ENCODE measurements around the gene SLC15A4. TPM values are rescaled to one million over a fixed set of nuclear protein-coding genes. Genes with fewer than 3 reads are reported as not detected.
"Not testable (repeated sequence)": the region's sequence is repeated elsewhere in the genome, so short reads cannot be mapped to it uniquely, and the experiment has no call there.

The SLC15A4 gene
- polyA plus RNA-seq, 2 donors = 7.3 to 9.4 TPM

- H3K4me3 ChIP-seq (ENCODE audit: low read depth in 1 of 2, low read length in 2 of 2); H3K9me3 ChIP-seq (ENCODE audit: control insufficient read depth in 2 of 2, insufficient read depth in 1 of 2, low read depth in 1 of 2, low read length in 1 of 2); H3K36me3 ChIP-seq (ENCODE audit: control insufficient read depth in 2 of 2, insufficient read depth in 2 of 2, low read length in 1 of 2); H3K27me3 ChIP-seq (ENCODE audit: control insufficient read depth in 1 of 2, insufficient read depth in 2 of 2, low read length in 2 of 2); H3K4me1 ChIP-seq (ENCODE audit: control insufficient read depth in 2 of 2, insufficient read depth in 2 of 2, low read length in 1 of 2); H3K27ac ChIP-seq (ENCODE audit: low read depth in 2 of 2, low read length in 1 of 2): not testable (repeated sequence)
- WGBS, 2 donors = 92% methylated on average over 21 to 27 of the region's 27 CpGs
Measured at GRCh38 chr12:128846671-128847070, 22.9 kb upstream of the SLC15A4 start.

- WGBS, 2 donors = 71 to 72% methylated on average over 11 of the region's 11 CpGs
- no peaks in the 10 kb centered on the region for H3K36me3 ChIP-seq (ENCODE audit: control insufficient read depth in 2 of 2, insufficient read depth in 2 of 2, low read length in 1 of 2)
Measured at GRCh38 chr12:128844031-128844635, 20.4 kb upstream of the SLC15A4 start.

GRCh38 chr12:128843538-128843937, 19.8 kb upstream of the SLC15A4 start:
- H3K9me3 ChIP-seq (ENCODE audit: control insufficient read depth in 2 of 2, insufficient read depth in 1 of 2, low read depth in 1 of 2, low read length in 1 of 2) = no peaks in the 10 kb centered on the region
- H3K4me1 ChIP-seq (ENCODE audit: control insufficient read depth in 2 of 2, insufficient read depth in 2 of 2, low read length in 1 of 2) = no peaks in the 10 kb centered on the region
- H3K27ac ChIP-seq (ENCODE audit: low read depth in 2 of 2, low read length in 1 of 2) = no peak overlapping the region
- 85 to 86% methylated on average over 4 of the region's 4 CpGs for WGBS, 2 donors
- no peaks in the 10 kb centered on the region for H3K36me3 ChIP-seq (ENCODE audit: control insufficient read depth in 2 of 2, insufficient read depth in 2 of 2, low read length in 1 of 2)
- no peaks in the 10 kb centered on the region for H3K27me3 ChIP-seq (ENCODE audit: control insufficient read depth in 1 of 2, insufficient read depth in 2 of 2, low read length in 2 of 2)
- no peak overlapping the region for H3K4me3 ChIP-seq (ENCODE audit: low read depth in 1 of 2, low read length in 2 of 2)

More at GRCh38 chr12:128844031-128844635, 20.4 kb upstream of the SLC15A4 start:
- no peaks in the 10 kb centered on the region for H3K27me3 ChIP-seq (ENCODE audit: control insufficient read depth in 1 of 2, insufficient read depth in 2 of 2, low read length in 2 of 2)
- no peaks in the 10 kb centered on the region for H3K9me3 ChIP-seq (ENCODE audit: control insufficient read depth in 2 of 2, insufficient read depth in 1 of 2, low read depth in 1 of 2, low read length in 1 of 2)
- H3K4me1 ChIP-seq (ENCODE audit: control insufficient read depth in 2 of 2, insufficient read depth in 2 of 2, low read length in 1 of 2) = no peaks in the 10 kb centered on the region
- no peak overlapping the region for H3K27ac ChIP-seq (ENCODE audit: low read depth in 2 of 2, low read length in 1 of 2)
- H3K4me3 ChIP-seq (ENCODE audit: low read depth in 1 of 2, low read length in 2 of 2) = no peak overlapping the region

GRCh38 chr12:128842579-128842978, 18.8 kb upstream of the SLC15A4 start:
- H3K4me1 ChIP-seq (ENCODE audit: control insufficient read depth in 2 of 2, insufficient read depth in 2 of 2, low read length in 1 of 2) = no peaks in the 10 kb centered on the region
- H3K27ac ChIP-seq (ENCODE audit: low read depth in 2 of 2, low read length in 1 of 2) = no peak overlapping the region
- no peak overlapping the region for H3K4me3 ChIP-seq (ENCODE audit: low read depth in 1 of 2, low read length in 2 of 2)
- no peaks in the 10 kb centered on the region for H3K36me3 ChIP-seq (ENCODE audit: control insufficient read depth in 2 of 2, insufficient read depth in 2 of 2, low read length in 1 of 2)
- H3K9me3 ChIP-seq (ENCODE audit: control insufficient read depth in 2 of 2, insufficient read depth in 1 of 2, low read depth in 1 of 2, low read length in 1 of 2) = no peaks in the 10 kb centered on the region
- no peaks in the 10 kb centered on the region for H3K27me3 ChIP-seq (ENCODE audit: control insufficient read depth in 1 of 2, insufficient read depth in 2 of 2, low read length in 2 of 2)
- 91 to 92% methylated on average over 11 of the region's 11 CpGs for WGBS, 2 donors

GRCh38 chr12:128840862-128841468, 17.2 kb upstream of the SLC15A4 start:
- Histone ChIP-seq H3K27me3 (ENCODE audit: control insufficient read depth in 1 of 2, insufficient read depth in 2 of 2, low read length in 2 of 2) (no peaks in the 10 kb centered on the region), H3K4me1 (ENCODE audit: control insufficient read depth in 2 of 2, insufficient read depth in 2 of 2, low read length in 1 of 2) (no peaks in the 10 kb centered on the region), H3K9me3 (ENCODE audit: control insufficient read depth in 2 of 2, insufficient read depth in 1 of 2, low read depth in 1 of 2, low read length in 1 of 2) (no peaks in the 10 kb centered on the region), H3K4me3 (ENCODE audit: low read depth in 1 of 2, low read length in 2 of 2) (no peak overlapping the region), H3K36me3 (ENCODE audit: control insufficient read depth in 2 of 2, insufficient read depth in 2 of 2, low read length in 1 of 2) (no peaks in the 10 kb centered on the region), H3K27ac (ENCODE audit: low read depth in 2 of 2, low read length in 1 of 2) (no peak overlapping the region)
- WGBS, 2 donors = 47 to 49% methylated on average over 8 of the region's 8 CpGs

- WGBS, 2 donors = 72 to 77% methylated on average over 12 of the region's 12 CpGs
- H3K4me3 ChIP-seq (ENCODE audit: low read depth in 1 of 2, low read length in 2 of 2); H3K9me3 ChIP-seq (ENCODE audit: control insufficient read depth in 2 of 2, insufficient read depth in 1 of 2, low read depth in 1 of 2, low read length in 1 of 2); H3K27me3 ChIP-seq (ENCODE audit: control insufficient read depth in 1 of 2, insufficient read depth in 2 of 2, low read length in 2 of 2); H3K36me3 ChIP-seq (ENCODE audit: control insufficient read depth in 2 of 2, insufficient read depth in 2 of 2, low read length in 1 of 2); H3K4me1 ChIP-seq (ENCODE audit: control insufficient read depth in 2 of 2, insufficient read depth in 2 of 2, low read length in 1 of 2); H3K27ac ChIP-seq (ENCODE audit: low read depth in 2 of 2, low read length in 1 of 2): not testable (repeated sequence)
Measured at GRCh38 chr12:128839885-128840284, 16.1 kb upstream of the SLC15A4 start.

- Histone ChIP-seq H3K4me1 (ENCODE audit: control insufficient read depth in 2 of 2, insufficient read depth in 2 of 2, low read length in 1 of 2) (no peaks in the 10 kb centered on the region), H3K9me3 (ENCODE audit: control insufficient read depth in 2 of 2, insufficient read depth in 1 of 2, low read depth in 1 of 2, low read length in 1 of 2) (no peaks in the 10 kb centered on the region), H3K27me3 (ENCODE audit: control insufficient read depth in 1 of 2, insufficient read depth in 2 of 2, low read length in 2 of 2) (no peaks in the 10 kb centered on the region), H3K36me3 (ENCODE audit: control insufficient read depth in 2 of 2, insufficient read depth in 2 of 2, low read length in 1 of 2) (no peaks in the 10 kb centered on the region), H3K4me3 (ENCODE audit: low read depth in 1 of 2, low read length in 2 of 2) (no peak overlapping the region), H3K27ac (ENCODE audit: low read depth in 2 of 2, low read length in 1 of 2) (no peak overlapping the region)
- whole genome bisulfite sequencing, 2 donors = 96 to 97% methylated on average over 10 of the region's 10 CpGs
Measured at GRCh38 chr12:128833418-128833817, 9.7 kb upstream of the SLC15A4 start.

- no peaks in the 10 kb centered on the region for H3K4me1 ChIP-seq (ENCODE audit: control insufficient read depth in 2 of 2, insufficient read depth in 2 of 2, low read length in 1 of 2)
- 64 to 70% methylated on average over 7 of the region's 7 CpGs for whole genome bisulfite sequencing, 2 donors
- H3K27ac ChIP-seq (ENCODE audit: low read depth in 2 of 2, low read length in 1 of 2) = no peak overlapping the region
- H3K36me3 ChIP-seq (ENCODE audit: control insufficient read depth in 2 of 2, insufficient read depth in 2 of 2, low read length in 1 of 2) = no peaks in the 10 kb centered on the region
- H3K9me3 ChIP-seq (ENCODE audit: control insufficient read depth in 2 of 2, insufficient read depth in 1 of 2, low read depth in 1 of 2, low read length in 1 of 2) = no peaks in the 10 kb centered on the region
- H3K4me3 ChIP-seq (ENCODE audit: low read depth in 1 of 2, low read length in 2 of 2) = no peak overlapping the region
- no peaks in the 10 kb centered on the region for H3K27me3 ChIP-seq (ENCODE audit: control insufficient read depth in 1 of 2, insufficient read depth in 2 of 2, low read length in 2 of 2)
Measured at GRCh38 chr12:128830505-128830893, 6.7 kb upstream of the SLC15A4 start.

GRCh38 chr12:128829861-128830504, 6.2 kb upstream of the SLC15A4 start:
- no peak overlapping the region for H3K4me3 ChIP-seq (ENCODE audit: low read depth in 1 of 2, low read length in 2 of 2)
- 57 to 69% methylated on average over 8 of the region's 8 CpGs for WGBS, 2 donors
- no peaks in the 10 kb centered on the region for H3K9me3 ChIP-seq (ENCODE audit: control insufficient read depth in 2 of 2, insufficient read depth in 1 of 2, low read depth in 1 of 2, low read length in 1 of 2)
- H3K27me3 ChIP-seq (ENCODE audit: control insufficient read depth in 1 of 2, insufficient read depth in 2 of 2, low read length in 2 of 2) = no peaks in the 10 kb centered on the region
- H3K36me3 ChIP-seq (ENCODE audit: control insufficient read depth in 2 of 2, insufficient read depth in 2 of 2, low read length in 1 of 2) = no peaks in the 10 kb centered on the region
- no peaks in the 10 kb centered on the region for H3K4me1 ChIP-seq (ENCODE audit: control insufficient read depth in 2 of 2, insufficient read depth in 2 of 2, low read length in 1 of 2)
- no peak overlapping the region for H3K27ac ChIP-seq (ENCODE audit: low read depth in 2 of 2, low read length in 1 of 2)

GRCh38 chr12:128827724-128828123, 4.0 kb upstream of the SLC15A4 start:
- H3K4me1 ChIP-seq (ENCODE audit: control insufficient read depth in 2 of 2, insufficient read depth in 2 of 2, low read length in 1 of 2) = no peaks in the 10 kb centered on the region
- H3K9me3 ChIP-seq (ENCODE audit: control insufficient read depth in 2 of 2, insufficient read depth in 1 of 2, low read depth in 1 of 2, low read length in 1 of 2) = no peaks in the 10 kb centered on the region
- WGBS, 2 donors = 91 to 99% methylated on average over 2 of the region's 2 CpGs
- H3K27me3 ChIP-seq (ENCODE audit: control insufficient read depth in 1 of 2, insufficient read depth in 2 of 2, low read length in 2 of 2) = no peaks in the 10 kb centered on the region
- H3K27ac ChIP-seq (ENCODE audit: low read depth in 2 of 2, low read length in 1 of 2) = no peak overlapping the region
- H3K36me3 ChIP-seq (ENCODE audit: control insufficient read depth in 2 of 2, insufficient read depth in 2 of 2, low read length in 1 of 2) = no peaks in the 10 kb centered on the region
- H3K4me3 ChIP-seq (ENCODE audit: low read depth in 1 of 2, low read length in 2 of 2) = no peak overlapping the region
